ENCODE data around the gene ZNF20. TPM values are rescaled to one million over a fixed set of nuclear protein-coding genes. Genes with fewer than 3 reads are reported as not detected.
A peak's percentile ranks its signal among the peaks of the same experiment; 100 is the strongest.

The ZNF20 gene
- total RNA-seq, 2 experiments from 2014 or later = 3.2 to 4.1 TPM

GRCh38 chr19:12145348-12145747 lies 5.2 kb upstream of the ZNF20 start:
- Mint-ChIP-seq H3K27ac (no peak overlapping the region), H3K9me3 (ENCODE audit: insufficient read depth) (peaks cover 18% of the 10 kb centered on the region), H3K4me1 (ENCODE audit: low read depth) (peaks cover 11% of the 10 kb centered on the region), H3K27me3 (ENCODE audit: low read depth) (no peaks in the 10 kb centered on the region), H3K4me3 (no peak overlapping the region), H3K36me3 (ENCODE audit: low read depth) (peaks cover 36% of the 10 kb centered on the region)
- no peak for DNase-seq
- ChIA-PET POLR2A (no interaction called here), CTCF (no interaction called here)
- ATAC-seq = no peak

GRCh38 chr19:12141405-12141736 lies 1.2 kb upstream of the ZNF20 start:
- ATAC-seq (no peak), DNase-seq (no peak)
- Mint-ChIP-seq H3K9me3 (ENCODE audit: insufficient read depth) (peaks cover 13% of the 10 kb centered on the region), H3K27ac (no peak overlapping the region), H3K36me3 (ENCODE audit: low read depth) (peaks cover 34% of the 10 kb centered on the region), H3K4me3 (peak overlapping the region; percentile 94), H3K4me1 (ENCODE audit: low read depth) (peaks cover 35% of the 10 kb centered on the region), H3K27me3 (ENCODE audit: low read depth) (no peaks in the 10 kb centered on the region)
- ChIA-PET CTCF (interaction anchor here (1.0 to 4.2 kb wide), 16 partner anchors 15 to 344 kb away, joined by 3 to 50 read pairs (median 8); partner anchors contain the start of genes ZNF136, ZNF433, ZNF491 and ZNF625), POLR2A (interaction anchor here (1.4 to 2.2 kb wide), 6 partner anchors 22 to 374 kb away, joined by 3 to 13 read pairs (median 8); partner anchors contain the start of genes ZNF136, ZNF441, ZNF563 and ZNF700)

DNA sequence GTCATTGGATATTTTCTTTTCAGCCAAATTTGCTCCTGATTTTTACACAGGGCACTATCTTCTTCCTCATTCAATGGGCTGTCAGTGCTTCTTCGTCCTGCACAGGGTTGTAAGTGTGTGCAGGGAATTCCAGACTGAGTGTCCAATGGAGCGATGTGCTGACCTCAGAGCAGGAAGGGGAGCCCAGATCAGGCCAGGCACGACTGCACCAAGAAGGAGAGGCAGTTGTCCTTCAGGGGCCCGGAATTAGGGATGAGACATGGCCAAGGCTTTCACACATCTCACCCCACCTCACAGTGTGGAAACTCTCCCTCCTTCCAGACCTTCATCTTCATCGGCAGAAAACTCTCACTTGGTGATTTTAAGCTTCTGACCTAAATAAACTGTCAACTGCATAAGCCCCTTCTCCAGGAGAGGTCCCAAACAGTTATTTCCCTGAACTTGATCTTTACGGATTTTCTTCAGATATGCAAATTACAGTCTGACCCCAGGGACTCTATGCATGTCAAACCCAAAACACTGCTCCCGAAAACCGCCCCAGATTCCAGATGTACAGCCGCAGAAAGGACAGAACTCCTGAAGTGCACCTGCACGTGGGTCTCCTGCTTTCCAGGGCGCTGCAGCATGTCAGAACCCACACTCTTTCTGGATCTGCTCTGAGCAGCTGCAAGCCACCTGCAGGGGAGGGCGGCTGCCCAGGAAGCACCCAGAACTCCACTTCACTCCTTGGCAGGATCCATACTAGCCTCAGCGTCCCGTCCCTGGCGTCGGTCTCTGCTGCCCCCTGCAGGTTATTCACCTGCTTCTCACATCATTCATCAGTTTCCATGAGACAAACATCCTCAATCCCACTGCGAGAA lies 625 bp upstream of the ZNF20 start:
- ChIA-PET CTCF (interaction anchor here (0.9 to 4.2 kb wide), 26 partner anchors 10 to 404 kb away, joined by 3 to 50 read pairs (median 4); partner anchors contain the start of genes ZNF136, ZNF433, ZNF442 and ZNF491), POLR2A (interaction anchor here (0.6 to 2.2 kb wide), 9 partner anchors 23 to 374 kb away, joined by 3 to 13 read pairs (median 8); partner anchors contain the start of genes ZNF136, ZNF441, ZNF563 and ZNF700)
- ATAC-seq = peak; percentile 65
- peak; percentile 90 for DNase-seq
- Mint-ChIP-seq H3K36me3 (ENCODE audit: low read depth) (peaks cover 31% of the 10 kb centered on the region), H3K27me3 (ENCODE audit: low read depth) (no peaks in the 10 kb centered on the region), H3K9me3 (ENCODE audit: insufficient read depth) (peaks cover 11% of the 10 kb centered on the region), H3K4me1 (ENCODE audit: low read depth) (peaks cover 35% of the 10 kb centered on the region), H3K4me3 (peak overlapping the region; percentile 94), H3K27ac (peak overlapping the region; percentile 87)

GRCh38 chr19:12139269-12139668 lies 881 bp downstream of the ZNF20 start:
- no peak overlapping the region for H3K27ac Mint-ChIP-seq
- peaks cover 36% of the 10 kb centered on the region for H3K36me3 Mint-ChIP-seq (ENCODE audit: low read depth)
- POLR2A ChIA-PET = interaction anchor here (1.8 to 2.2 kb wide), 3 partner anchors 24 to 215 kb away, joined by 6 to 13 read pairs (median 11); partner anchors contain the start of genes ZNF136 and ZNF700
- DNase-seq = no peak
- ATAC-seq = no peak
- CTCF ChIA-PET = interaction anchor here (1.1 to 4.2 kb wide), 6 partner anchors 48 to 342 kb away, joined by 3 to 50 read pairs (median 32); partner anchors contain the start of genes ZNF491, ZNF700 and ZNF763
- peak overlapping the region; percentile 94 for H3K4me3 Mint-ChIP-seq
- H3K27me3 Mint-ChIP-seq (ENCODE audit: low read depth) = no peaks in the 10 kb centered on the region
- peaks cover 35% of the 10 kb centered on the region for H3K4me1 Mint-ChIP-seq (ENCODE audit: low read depth)
- peaks cover 5% of the 10 kb centered on the region for H3K9me3 Mint-ChIP-seq (ENCODE audit: insufficient read depth)

- Mint-ChIP-seq H3K27ac (no peak overlapping the region), H3K9me3 (ENCODE audit: insufficient read depth) (peaks cover 13% of the 10 kb centered on the region), H3K4me1 (ENCODE audit: low read depth) (peaks cover 35% of the 10 kb centered on the region), H3K27me3 (ENCODE audit: low read depth) (no peaks in the 10 kb centered on the region), H3K36me3 (ENCODE audit: low read depth) (peaks cover 54% of the 10 kb centered on the region), H3K4me3 (no peak overlapping the region)
- DNase-seq = peak; percentile 50
- ChIA-PET POLR2A (interaction anchor here (1.4 kb wide), 1 partner anchor 26 kb away, joined by 3 read pairs; the partner anchor contains the start of gene ZNF136), CTCF (interaction anchor here (0.8 to 1.8 kb wide), 7 partner anchors 24 to 339 kb away, joined by 3 to 15 read pairs (median 4); partner anchors contain the start of genes ZNF491 and ZNF763)
- no peak for ATAC-seq
Observed at GRCh38 chr19:12137221-12137940, 2.8 kb downstream of the ZNF20 start.

GRCh38 chr19:12133069-12133468 lies 7.1 kb downstream of the ZNF20 start:
- Mint-ChIP-seq H3K9me3 (ENCODE audit: insufficient read depth) (peaks cover 26% of the 10 kb centered on the region), H3K4me3 (no peak overlapping the region), H3K27ac (no peak overlapping the region), H3K36me3 (ENCODE audit: low read depth) (peaks cover 72% of the 10 kb centered on the region), H3K27me3 (ENCODE audit: low read depth) (no peaks in the 10 kb centered on the region), H3K4me1 (ENCODE audit: low read depth) (peaks cover 9% of the 10 kb centered on the region)
- no peak for DNase-seq
- ChIA-PET POLR2A (no interaction called here), CTCF (no interaction called here)
- ATAC-seq = no peak

GRCh38 chr19:12126707-12127106 lies 13.4 kb downstream of the ZNF20 start:
- H3K4me3 Mint-ChIP-seq = no peak overlapping the region
- DNase-seq (no peak), ATAC-seq (no peak)
- H3K9me3 Mint-ChIP-seq (ENCODE audit: insufficient read depth) = peaks cover 13% of the 10 kb centered on the region
- CTCF ChIA-PET = interaction anchor here (1.0 to 1.7 kb wide), 4 partner anchors 13 to 55 kb away, joined by 3 to 11 read pairs (median 4); partner anchors contain the start of gene ZNF20
- peaks cover 3% of the 10 kb centered on the region for H3K4me1 Mint-ChIP-seq (ENCODE audit: low read depth)
- POLR2A ChIA-PET = interaction anchor here (0.6 kb wide), 1 partner anchor 37 kb away, joined by 3 read pairs; no protein-coding TSS in a partner anchor
- H3K27me3 Mint-ChIP-seq (ENCODE audit: low read depth) = no peaks in the 10 kb centered on the region
- peaks cover 19% of the 10 kb centered on the region for H3K36me3 Mint-ChIP-seq (ENCODE audit: low read depth)
- no peak overlapping the region for H3K27ac Mint-ChIP-seq

- H3K4me3 Mint-ChIP-seq = no peak overlapping the region
- peaks cover 30% of the 10 kb centered on the region for H3K36me3 Mint-ChIP-seq (ENCODE audit: low read depth)
- H3K9me3 Mint-ChIP-seq (ENCODE audit: insufficient read depth) = peaks cover 29% of the 10 kb centered on the region
- ChIA-PET CTCF (no interaction called here), POLR2A (no interaction called here)
- no peak overlapping the region for H3K27ac Mint-ChIP-seq
- DNase-seq (no peak), ATAC-seq (no peak)
- H3K4me1 Mint-ChIP-seq (ENCODE audit: low read depth) = no peaks in the 10 kb centered on the region
- H3K27me3 Mint-ChIP-seq (ENCODE audit: low read depth) = no peaks in the 10 kb centered on the region
Observed at GRCh38 chr19:12117201-12117970, 22.8 kb downstream of the ZNF20 start.

- Mint-ChIP-seq H3K27me3 (ENCODE audit: low read depth) (no peaks in the 10 kb centered on the region), H3K9me3 (ENCODE audit: insufficient read depth) (peaks cover 55% of the 10 kb centered on the region), H3K27ac (no peak overlapping the region), H3K36me3 (ENCODE audit: low read depth) (peaks cover 58% of the 10 kb centered on the region), H3K4me1 (ENCODE audit: low read depth) (no peaks in the 10 kb centered on the region), H3K4me3 (no peak overlapping the region)
- DNase-seq (no peak), ATAC-seq (no peak)
- ChIA-PET CTCF (interaction anchor here (1.2 kb wide), 1 partner anchor 25 kb away, joined by 3 read pairs; no protein-coding TSS in a partner anchor), POLR2A (no interaction called here)
Observed at GRCh38 chr19:12113121-12113520, 27.0 kb downstream of the ZNF20 start.

- no peak for ATAC-seq
- CTCF ChIA-PET = interaction anchor here (1.2 kb wide), 1 partner anchor 25 kb away, joined by 3 read pairs; no protein-coding TSS in a partner anchor
Observed at GRCh38 chr19:12112701-12113100, 27.4 kb downstream of the ZNF20 start.

More at GRCh38 chr19:12112701-12113100, 27.4 kb downstream of the ZNF20 start:
- no peaks in the 10 kb centered on the region for H3K27me3 Mint-ChIP-seq (ENCODE audit: low read depth)
- H3K4me3 Mint-ChIP-seq = no peak overlapping the region
- H3K4me1 Mint-ChIP-seq (ENCODE audit: low read depth) = no peaks in the 10 kb centered on the region
- no peak for DNase-seq
- peaks cover 58% of the 10 kb centered on the region for H3K36me3 Mint-ChIP-seq (ENCODE audit: low read depth)
- H3K9me3 Mint-ChIP-seq (ENCODE audit: insufficient read depth) = peaks cover 55% of the 10 kb centered on the region
- H3K27ac Mint-ChIP-seq = no peak overlapping the region
- POLR2A ChIA-PET = interaction anchor here (0.6 kb wide), 1 partner anchor 28 kb away, joined by 3 read pairs; no protein-coding TSS in a partner anchor

Measured in activated CD8-positive, alpha-beta T cell treated with anti-CD3 and anti-CD28 coated beads, Interleukin-2, amount 10 ng/mL, durations not matched to agents 7 days and 5 days (primary cell).